Epithelial cell of proximal tubule (primary cell): Measurements from ENCODE around the gene KCNT2. TPM values are rescaled to one million over a fixed set of nuclear protein-coding genes. Genes with fewer than 3 reads are reported as not detected.
A peak's percentile ranks its signal among the peaks of the same experiment; 100 is the strongest.

ENCODE experiments used
- DNase-seq: peaks from one replicate; pipeline ENCODE4 v3.0.0-alpha.2; 2011; ENCODE audit warnings: low read depth
- H3K4me3 ChIP-seq: 2 replicates; pipeline ENCODE4 v1.5.1; 2011; ENCODE audit warnings: low read depth, mild to moderate bottlenecking, low read length
- CTCF ChIP-seq: conservative IDR thresholded peaks from 2 replicates; pipeline ENCODE4 v1.5.1; 2012; ENCODE audit warnings: low read depth, mild to moderate bottlenecking, low read length
- total RNA-seq: library from RNA; depleted of rRNA; stranded (reverse); fragments of >200 nt; gene quantifications from 2 replicates; pipeline ENCODE4 v1.2.3, GENCODE V29; 2015

The KCNT2 gene
- total RNA-seq, 1 donor from 2014 or later, result 1.7 TPM

- TF ChIP-seq CTCF, result no peak
- H3K4me3 ChIP-seq, result no peak overlapping the region
- peak; percentile 76 for DNase-seq
These were observed 247.0 kb downstream of the KCNT2 start for GRCh38 chr1:196361112-196361714.

GRCh38 chr1:196357913-196358312, 250.3 kb downstream of the KCNT2 start:
- DNase-seq, result no peak
- TF ChIP-seq CTCF, result no peak
- H3K4me3 ChIP-seq, result no peak overlapping the region

GRCh38 chr1:196355206-196355786, 252.9 kb downstream of the KCNT2 start:
- TF ChIP-seq CTCF, result peak; percentile 77
- DNase-seq, result no peak
- H3K4me3 ChIP-seq, result no peak overlapping the region

- H3K4me3 ChIP-seq, result no peak overlapping the region
- no peak for TF ChIP-seq CTCF
- DNase-seq, result no peak
These were observed 263.8 kb downstream of the KCNT2 start for GRCh38 chr1:196344453-196344852.

- no peak for TF ChIP-seq CTCF
- no peak overlapping the region for H3K4me3 ChIP-seq
- DNase-seq, result no peak
These were observed 283.9 kb downstream of the KCNT2 start for GRCh38 chr1:196324345-196324744.

GRCh38 chr1:196323869-196324268, 284.4 kb downstream of the KCNT2 start:
- TF ChIP-seq CTCF, result no peak
- no peak overlapping the region for H3K4me3 ChIP-seq
- no peak for DNase-seq

GRCh38 chr1:196319301-196319700, 288.9 kb downstream of the KCNT2 start:
- no peak overlapping the region for H3K4me3 ChIP-seq
- TF ChIP-seq CTCF, result no peak
- DNase-seq, result no peak
